Spleen (tissue), 7 donors: ENCODE measurements around the gene KLC1.

Experiments
- POLR2A ChIP-seq, 3 donors: fragments of 450-650 bp; IDR thresholded peaks; one replicate each; pipeline ENCODE4 v1.5.1; 2017; ENCODE audit warnings: antibody characterized with exemption in 3 of 3, mild to moderate bottlenecking in 1 of 3
- POLR2AphosphoS5 ChIP-seq, 3 donors: sonication (generic); formaldehyde crosslinking; IDR thresholded peaks; one replicate each; pipeline ENCODE4 v1.5.1; 2017; ENCODE audit warnings: antibody characterized with exemption in 3 of 3
- TF ChIP-seq, protein P1 (sequence below), 11 experiments: fragments of 200-600 bp in 7 of 11; fragments of 450-650 bp in 4 of 11; sonication (generic) in 4 of 11; IDR thresholded peaks in 8 of 11; conservative IDR thresholded peaks in 3 of 11; 1 replicate in 7 of 11; 2 replicates in 4 of 11; pipeline versions ENCODE4 v1.4.0 to v1.8.0; 2016 to 2021; ENCODE audit warnings: antibody characterized with exemption in 11 of 11, inconsistent platforms in 4 of 11, mild to moderate bottlenecking in 1 of 11
- donor health status: DM: no; HTN: no; CAD: no; lungs with moderate emphysema.
- donor health status: DM: no; HTN: no; CAD: no.
- donor health status: DM: no; HTN: no; CAD: no.

- TF ChIP-seq, protein P1, sequence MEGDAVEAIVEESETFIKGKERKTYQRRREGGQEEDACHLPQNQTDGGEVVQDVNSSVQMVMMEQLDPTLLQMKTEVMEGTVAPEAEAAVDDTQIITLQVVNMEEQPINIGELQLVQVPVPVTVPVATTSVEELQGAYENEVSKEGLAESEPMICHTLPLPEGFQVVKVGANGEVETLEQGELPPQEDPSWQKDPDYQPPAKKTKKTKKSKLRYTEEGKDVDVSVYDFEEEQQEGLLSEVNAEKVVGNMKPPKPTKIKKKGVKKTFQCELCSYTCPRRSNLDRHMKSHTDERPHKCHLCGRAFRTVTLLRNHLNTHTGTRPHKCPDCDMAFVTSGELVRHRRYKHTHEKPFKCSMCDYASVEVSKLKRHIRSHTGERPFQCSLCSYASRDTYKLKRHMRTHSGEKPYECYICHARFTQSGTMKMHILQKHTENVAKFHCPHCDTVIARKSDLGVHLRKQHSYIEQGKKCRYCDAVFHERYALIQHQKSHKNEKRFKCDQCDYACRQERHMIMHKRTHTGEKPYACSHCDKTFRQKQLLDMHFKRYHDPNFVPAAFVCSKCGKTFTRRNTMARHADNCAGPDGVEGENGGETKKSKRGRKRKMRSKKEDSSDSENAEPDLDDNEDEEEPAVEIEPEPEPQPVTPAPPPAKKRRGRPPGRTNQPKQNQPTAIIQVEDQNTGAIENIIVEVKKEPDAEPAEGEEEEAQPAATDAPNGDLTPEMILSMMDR (IDR thresholded peaks at IDR 0.05 in 8 of 11, conservative IDR thresholded peaks at IDR 0.05 in 3 of 11) = no peak
- no peak for TF ChIP-seq POLR2A (IDR thresholded peaks at IDR 0.05)
- no peak for TF ChIP-seq POLR2AphosphoS5 (IDR thresholded peaks at IDR 0.05)
These were observed 107.8 kb downstream of the KLC1 start for GRCh38 chr14:103736546-103737431.
